OCI-LY7 (cell line): Measurements from ENCODE around the gene SPC24. TPM values are rescaled to one million over a fixed set of nuclear protein-coding genes. Genes with fewer than 3 reads are reported as not detected.

Source experiments
- BruUV-seq: library from RNA; stranded (reverse); fragments of 400-500 nt; replicated peaks from 2 replicates; lab custom pipeline; 2021; lab: Mats Ljungman, UMichigan
- CTCF ChIA-PET: fragments of 300-600 bp; sonication (Branson Sonifier 250); formaldehyde crosslinking; loops from one replicate; lab custom pipeline; 2022; ENCODE audit warnings: antibody characterized with exemption; ENCODE audit not compliant: unreplicated experiment; lab: Charles Lee
- POLR2A ChIA-PET: fragments of 300-600 bp; sonication (Branson Sonifier 250); formaldehyde crosslinking; loops from one replicate; lab custom pipeline; 2022; ENCODE audit warnings: antibody characterized with exemption; lab: Charles Lee
- DNase-seq: peaks from one replicate; pipeline ENCODE4 v3.0.0-alpha.2; 2015; ENCODE audit warnings: low spot score
- H2AFZ ChIP-seq: fragments of 200-600 bp; sonication (generic), shearing (Covaris generic); 2 replicates; pipeline ENCODE4 v1.6.1; 2014; ENCODE audit warnings: mild to moderate bottlenecking, antibody characterized with exemption, low read length, moderate library complexity
- H3K27ac ChIP-seq: fragments of 200-600 bp; sonication (generic); 2 replicates; pipeline ENCODE4 v1.5.1; 2014; ENCODE audit warnings: mixed run types, low read depth, mild to moderate bottlenecking, moderate library complexity, low read length, inconsistent platforms; ENCODE audit not compliant: poor library complexity, severe bottlenecking
- H3K36me3 ChIP-seq: fragments of 200-600 bp; sonication (generic); 2 replicates; pipeline ENCODE4 v1.6.1; 2014; ENCODE audit warnings: mild to moderate bottlenecking, antibody characterized with exemption, low read length, moderate library complexity, mixed read lengths; ENCODE audit not compliant: insufficient read depth
- H3K4me1 ChIP-seq: fragments of 200-600 bp; sonication (generic); 2 replicates; pipeline ENCODE4 v1.5.1; 2014; ENCODE audit warnings: mild to moderate bottlenecking, low read length; ENCODE audit not compliant: insufficient read depth, poor library complexity, severe bottlenecking
- H3K4me2 ChIP-seq: fragments of 200-600 bp; sonication (generic); 2 replicates; pipeline ENCODE4 v1.6.1; 2014; ENCODE audit warnings: mild to moderate bottlenecking, low read length
- H3K4me3 ChIP-seq: fragments of 200-600 bp; sonication (generic); 2 replicates; pipeline ENCODE4 v1.5.1; 2014; ENCODE audit warnings: mild to moderate bottlenecking, low read depth, low read length; ENCODE audit not compliant: poor library complexity, severe bottlenecking
- H3K79me2 ChIP-seq: fragments of 200-600 bp; sonication (generic); 2 replicates; pipeline ENCODE4 v1.6.1; 2016; ENCODE audit warnings: low read depth, mild to moderate bottlenecking, low read length, moderate library complexity, mixed read lengths; ENCODE audit not compliant: insufficient read depth
- H3K9me2 ChIP-seq: fragments of 200-600 bp; sonication (generic); 2 replicates; pipeline ENCODE4 v1.6.1; 2016; ENCODE audit warnings: mild to moderate bottlenecking, low read length, mixed read lengths; ENCODE audit not compliant: insufficient read depth
- H3K9me3 ChIP-seq: fragments of 200-600 bp; sonication (generic); 2 replicates; pipeline ENCODE4 v1.6.1; 2014; ENCODE audit warnings: mild to moderate bottlenecking, mixed run types, low read length, mixed read lengths
- H4K20me1 ChIP-seq: fragments of 200-600 bp; sonication (generic); 2 replicates; pipeline ENCODE4 v1.6.1; 2014; ENCODE audit warnings: mild to moderate bottlenecking, antibody characterized with exemption, low read length, moderate library complexity, mixed read lengths; ENCODE audit not compliant: insufficient read depth
- CTCF ChIP-seq: fragments of 200-600 bp; sonication (generic); conservative IDR thresholded peaks from 2 replicates; pipeline ENCODE4 v1.5.1; 2014; ENCODE audit warnings: mild to moderate bottlenecking, antibody characterized with exemption, low read length, moderate library complexity, mixed read lengths
- EZH2phosphoT487 ChIP-seq: fragments of 200-600 bp; sonication (generic); IDR thresholded peaks from 2 replicates; pipeline ENCODE4 v1.6.1; 2018; ENCODE audit warnings: low read depth, borderline replicate concordance, mild to moderate bottlenecking, mixed run types, antibody characterized with exemption, low read length, moderate library complexity, mixed read lengths
- intact Hi-C: fragments of 100-400 bp; cut with micrococcal nuclease; formaldehyde crosslinking; loops from one replicate; pipeline ENCODE4 v1.10.0; 2022; ENCODE audit not compliant: unreplicated experiment
- total RNA-seq, 2 experiments: library from RNA; depleted of rRNA in 1 of 2; stranded (reverse); fragments of >200 nt in 1 of 2; shearing (Covaris generic) in 1 of 2; gene quantifications; 2 replicates each; pipeline ENCODE4 v1.2.3, GENCODE V29; 2014 to 2022

Gene SPC24
- total RNA-seq, 2 experiments from 2014 or later = 133 to 184 TPM

GRCh38 chr19:11202488-11203193 lies 47.1 kb upstream of the SPC24 start:
- no peaks in the 10 kb centered on the region for H3K9me2 ChIP-seq
- H2AFZ ChIP-seq = no peak overlapping the region
- H3K36me3 ChIP-seq = no peaks in the 10 kb centered on the region
- no TSS peak for BruUV-seq
- DNase-seq = no peak
- H3K4me3 ChIP-seq = no peak overlapping the region
- no peaks in the 10 kb centered on the region for H4K20me1 ChIP-seq
- no peaks in the 10 kb centered on the region for H3K9me3 ChIP-seq
- H3K4me2 ChIP-seq = no peak overlapping the region
- POLR2A ChIA-PET = no interaction called here
- intact Hi-C loops = loop anchor here (1.0 to 5.0 kb wide), 3 partner anchors 65 to 265 kb away; no protein-coding TSS in a partner anchor
- CTCF ChIA-PET = no interaction called here
- peaks cover 58% of the 10 kb centered on the region for H3K4me1 ChIP-seq
- H3K27ac ChIP-seq = no peak overlapping the region
- TF ChIP-seq EZH2phosphoT487 (no peak), CTCF (no peak)
- H3K79me2 ChIP-seq = no peaks in the 10 kb centered on the region

- no peak overlapping the region for H2AFZ ChIP-seq
Measured at GRCh38 chr19:11201791-11202190, 46.2 kb upstream of the SPC24 start.

More at GRCh38 chr19:11201791-11202190, 46.2 kb upstream of the SPC24 start:
- Histone ChIP-seq H3K4me1 (peaks cover 57% of the 10 kb centered on the region), H3K27ac (no peak overlapping the region), H4K20me1 (no peaks in the 10 kb centered on the region), H3K79me2 (peaks cover 5% of the 10 kb centered on the region; the same call in 1 of the 2 replicates), H3K9me3 (no peaks in the 10 kb centered on the region), H3K9me2 (no peaks in the 10 kb centered on the region), H3K36me3 (no peaks in the 10 kb centered on the region), H3K4me2 (no peak overlapping the region), H3K4me3 (no peak overlapping the region)
- no TSS peak for BruUV-seq
- TF ChIP-seq CTCF = no peak
- no peak for TF ChIP-seq EZH2phosphoT487
- ChIA-PET POLR2A (interaction anchor here (0.8 kb wide), 1 partner anchor 305 kb away, joined by 4 read pairs; no protein-coding TSS in a partner anchor), CTCF (no interaction called here)
- intact Hi-C loops = loop anchor here (5.0 kb wide), 2 partner anchors 164 to 264 kb away; no protein-coding TSS in a partner anchor
- DNase-seq = no peak
